ENCODE results near the gene MAPK11.

MAPK11 gene

GRCh38 chr22:50221410-50222300 lies 48.5 kb downstream of the MAPK11 start:
- no peak for DNase-seq

GRCh38 chr22:50220603-50221409 lies 49.4 kb downstream of the MAPK11 start:
- DNase-seq = no peak

GRCh38 chr22:50219800-50220602 lies 50.2 kb downstream of the MAPK11 start:
- DNase-seq = no peak

- DNase-seq = no peak
Measured at GRCh38 chr22:50218996-50219727, 51.0 kb downstream of the MAPK11 start.

- no peak for DNase-seq
Measured at GRCh38 chr22:50218153-50218995, 51.8 kb downstream of the MAPK11 start.

- DNase-seq = no peak
Measured at GRCh38 chr22:50217543-50218152, 52.5 kb downstream of the MAPK11 start.

- no peak for DNase-seq
Measured at GRCh38 chr22:50216684-50217520, 53.3 kb downstream of the MAPK11 start.

GRCh38 chr22:50216055-50216683 lies 54.0 kb downstream of the MAPK11 start:
- DNase-seq = no peak

GRCh38 chr22:50215297-50216054 lies 54.7 kb downstream of the MAPK11 start:
- DNase-seq = no peak
